OCI-LY7 (cell line): ENCODE measurements around the gene CTXN3.

Experiments used
- EZH2phosphoT487 ChIP-seq: fragments of 200-600 bp; sonication (generic); IDR thresholded peaks from 2 replicates; pipeline ENCODE4 v1.6.1; 2018; ENCODE audit warnings: low read depth, borderline replicate concordance, mild to moderate bottlenecking, mixed run types, antibody characterized with exemption, low read length, moderate library complexity, mixed read lengths
- TF ChIP-seq, protein P1 (sequence below): fragments of 200-600 bp; sonication (generic); conservative IDR thresholded peaks from 2 replicates; pipeline ENCODE4 v1.5.1; 2014; ENCODE audit warnings: mild to moderate bottlenecking, antibody characterized with exemption, low read length, moderate library complexity, mixed read lengths

DNA sequence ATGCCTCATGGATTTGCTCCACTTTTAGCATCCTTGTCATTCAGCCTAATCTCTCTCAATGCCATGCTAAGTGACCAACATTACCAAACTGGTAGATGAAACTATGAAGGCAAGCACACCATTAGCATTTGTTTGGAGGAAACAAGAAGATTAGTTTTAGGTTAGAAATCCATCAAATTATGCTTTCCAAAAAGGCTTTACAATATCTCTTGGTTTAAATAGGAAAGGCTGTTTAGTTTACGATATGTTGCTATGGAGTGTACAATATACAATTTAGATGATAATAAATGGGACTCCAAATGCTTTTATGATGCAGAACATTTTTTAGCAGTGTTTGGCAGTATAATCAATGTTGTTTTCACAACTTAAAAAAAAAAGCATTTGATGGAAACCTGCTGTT is 47.8 kb upstream of the CTXN3 start:
- TF ChIP-seq, protein P1, sequence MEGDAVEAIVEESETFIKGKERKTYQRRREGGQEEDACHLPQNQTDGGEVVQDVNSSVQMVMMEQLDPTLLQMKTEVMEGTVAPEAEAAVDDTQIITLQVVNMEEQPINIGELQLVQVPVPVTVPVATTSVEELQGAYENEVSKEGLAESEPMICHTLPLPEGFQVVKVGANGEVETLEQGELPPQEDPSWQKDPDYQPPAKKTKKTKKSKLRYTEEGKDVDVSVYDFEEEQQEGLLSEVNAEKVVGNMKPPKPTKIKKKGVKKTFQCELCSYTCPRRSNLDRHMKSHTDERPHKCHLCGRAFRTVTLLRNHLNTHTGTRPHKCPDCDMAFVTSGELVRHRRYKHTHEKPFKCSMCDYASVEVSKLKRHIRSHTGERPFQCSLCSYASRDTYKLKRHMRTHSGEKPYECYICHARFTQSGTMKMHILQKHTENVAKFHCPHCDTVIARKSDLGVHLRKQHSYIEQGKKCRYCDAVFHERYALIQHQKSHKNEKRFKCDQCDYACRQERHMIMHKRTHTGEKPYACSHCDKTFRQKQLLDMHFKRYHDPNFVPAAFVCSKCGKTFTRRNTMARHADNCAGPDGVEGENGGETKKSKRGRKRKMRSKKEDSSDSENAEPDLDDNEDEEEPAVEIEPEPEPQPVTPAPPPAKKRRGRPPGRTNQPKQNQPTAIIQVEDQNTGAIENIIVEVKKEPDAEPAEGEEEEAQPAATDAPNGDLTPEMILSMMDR: no peak
- TF ChIP-seq EZH2phosphoT487: no peak
